WTC11 (cell line): ENCODE results near the gene PLK3. TPM values are rescaled to one million over a fixed set of nuclear protein-coding genes. Genes with fewer than 3 reads are reported as not detected.
A peak's percentile ranks its signal among the peaks of the same experiment; 100 is the strongest.

Experiments
- CREB1 ChIP-seq: sonication (generic); formaldehyde crosslinking; IDR thresholded peaks from 2 replicates; pipeline ENCODE4 v1.8.0; 2023; ENCODE audit warnings: mild to moderate bottlenecking, missing genetic modification reagents
- E2F1 ChIP-seq: sonication (generic); formaldehyde crosslinking; IDR thresholded peaks from 2 replicates; pipeline ENCODE4 v1.8.0; 2022; ENCODE audit warnings: mild to moderate bottlenecking, missing genetic modification reagents
- ELF4 ChIP-seq: sonication (generic); formaldehyde crosslinking; IDR thresholded peaks from 2 replicates; pipeline ENCODE4 v1.8.1; 2022; ENCODE audit warnings: low read depth, mild to moderate bottlenecking, moderate library complexity, missing genetic modification reagents
- ERG ChIP-seq: fragments of 250-450 bp; sonication (Bioruptor Pico); IDR thresholded peaks from 2 replicates; pipeline ENCODE4 v1.8.0; 2021; ENCODE audit warnings: mild to moderate bottlenecking
- ETV6 ChIP-seq: sonication (generic); formaldehyde crosslinking; IDR thresholded peaks from 2 replicates; pipeline ENCODE4 v1.8.1; 2022; ENCODE audit warnings: mild to moderate bottlenecking, missing genetic modification reagents
- FOXJ3 ChIP-seq: sonication (generic); formaldehyde crosslinking; IDR thresholded peaks from 2 replicates; pipeline ENCODE4 v1.9.0; 2021; ENCODE audit warnings: missing genetic modification reagents, mild to moderate bottlenecking, borderline replicate concordance
- FOXK1 ChIP-seq: sonication (generic); formaldehyde crosslinking; IDR thresholded peaks from 2 replicates; pipeline ENCODE4 v1.8.0; 2022; ENCODE audit warnings: mild to moderate bottlenecking, moderate library complexity, missing genetic modification reagents
- HMGA2 ChIP-seq: fragments of 250-450 bp; sonication (Bioruptor Pico); IDR thresholded peaks from 2 replicates; pipeline ENCODE4 v1.4.0; 2021; ENCODE audit warnings: mild to moderate bottlenecking, moderate library complexity
- IRF2 ChIP-seq: sonication (generic); formaldehyde crosslinking; IDR thresholded peaks from 2 replicates; pipeline ENCODE4 v1.8.0; 2022; ENCODE audit warnings: low read depth, missing genetic modification reagents, borderline replicate concordance
- JAZF1 ChIP-seq: fragments of 250-450 bp; sonication (Bioruptor Pico); IDR thresholded peaks from 2 replicates; pipeline ENCODE4 v1.9.0; 2021; ENCODE audit warnings: moderate library complexity, mild to moderate bottlenecking, inconsistent platforms
- NFYB ChIP-seq: sonication (generic); formaldehyde crosslinking; conservative IDR thresholded peaks from 2 replicates; pipeline ENCODE4 v1.8.0; 2022; ENCODE audit warnings: low read depth, missing genetic modification reagents
- NR3C1 ChIP-seq: sonication (generic); formaldehyde crosslinking; conservative IDR thresholded peaks from 2 replicates; pipeline ENCODE4 v1.8.1; 2023; ENCODE audit warnings: low read depth, mild to moderate bottlenecking, missing genetic modification reagents
- STAT6 ChIP-seq: sonication (generic); formaldehyde crosslinking; conservative IDR thresholded peaks from 2 replicates; pipeline ENCODE4 v1.8.1; 2023; ENCODE audit warnings: mild to moderate bottlenecking, low read depth, missing genetic modification reagents, moderate library complexity
- TCF7 ChIP-seq: sonication (generic); formaldehyde crosslinking; IDR thresholded peaks from 2 replicates; pipeline ENCODE4 v1.8.0; 2022; ENCODE audit warnings: mild to moderate bottlenecking, low read depth, missing genetic modification reagents, moderate library complexity
- ZNF232 ChIP-seq: sonication (generic); formaldehyde crosslinking; IDR thresholded peaks from 2 replicates; pipeline ENCODE4 v1.8.0; 2022; ENCODE audit warnings: mild to moderate bottlenecking, missing genetic modification reagents
- ZNF396 ChIP-seq: fragments of 250-450 bp; sonication (Bioruptor Pico); IDR thresholded peaks from 2 replicates; pipeline ENCODE4 v1.8.0; 2021; ENCODE audit warnings: mild to moderate bottlenecking, moderate library complexity, borderline replicate concordance
- total RNA-seq: library from RNA; stranded (reverse); gene quantifications from 3 replicates; pipeline ENCODE4 v1.2.3, GENCODE V29; 2021
- TF ChIP-seq, protein P1 (sequence below): sonication (generic); formaldehyde crosslinking; IDR thresholded peaks from 2 replicates; pipeline ENCODE4 v1.8.1; 2023; ENCODE audit warnings: mild to moderate bottlenecking, missing genetic modification reagents, moderate library complexity
- TF ChIP-seq, protein P2 (sequence below): sonication (generic); formaldehyde crosslinking; IDR thresholded peaks from 2 replicates; pipeline ENCODE4 v1.8.0; 2022; ENCODE audit warnings: mild to moderate bottlenecking, missing genetic modification reagents
- TF ChIP-seq, protein P3 (sequence below): fragments of 250-450 bp; sonication (Bioruptor Pico); IDR thresholded peaks from 2 replicates; pipeline ENCODE4 v2.1.2; 2022; ENCODE audit warnings: mild to moderate bottlenecking, moderate library complexity
- TF ChIP-seq, protein P4 (sequence below): sonication (generic); formaldehyde crosslinking; IDR thresholded peaks from 2 replicates; pipeline ENCODE4 v1.8.1; 2022; ENCODE audit warnings: mild to moderate bottlenecking, missing genetic modification reagents, moderate library complexity, borderline replicate concordance
- TF ChIP-seq, protein P5 (sequence below): sonication (generic); formaldehyde crosslinking; IDR thresholded peaks from 2 replicates; pipeline ENCODE4 v1.8.0; 2023; ENCODE audit warnings: mild to moderate bottlenecking, missing genetic modification reagents
- TF ChIP-seq, protein P6 (sequence below): sonication (generic); formaldehyde crosslinking; IDR thresholded peaks from 2 replicates; pipeline ENCODE4 v1.8.1; 2023; ENCODE audit warnings: mild to moderate bottlenecking, missing genetic modification reagents, borderline replicate concordance

PLK3 gene
- total RNA-seq, 1 experiment from 2014 or later: 16.4 TPM

DNA sequence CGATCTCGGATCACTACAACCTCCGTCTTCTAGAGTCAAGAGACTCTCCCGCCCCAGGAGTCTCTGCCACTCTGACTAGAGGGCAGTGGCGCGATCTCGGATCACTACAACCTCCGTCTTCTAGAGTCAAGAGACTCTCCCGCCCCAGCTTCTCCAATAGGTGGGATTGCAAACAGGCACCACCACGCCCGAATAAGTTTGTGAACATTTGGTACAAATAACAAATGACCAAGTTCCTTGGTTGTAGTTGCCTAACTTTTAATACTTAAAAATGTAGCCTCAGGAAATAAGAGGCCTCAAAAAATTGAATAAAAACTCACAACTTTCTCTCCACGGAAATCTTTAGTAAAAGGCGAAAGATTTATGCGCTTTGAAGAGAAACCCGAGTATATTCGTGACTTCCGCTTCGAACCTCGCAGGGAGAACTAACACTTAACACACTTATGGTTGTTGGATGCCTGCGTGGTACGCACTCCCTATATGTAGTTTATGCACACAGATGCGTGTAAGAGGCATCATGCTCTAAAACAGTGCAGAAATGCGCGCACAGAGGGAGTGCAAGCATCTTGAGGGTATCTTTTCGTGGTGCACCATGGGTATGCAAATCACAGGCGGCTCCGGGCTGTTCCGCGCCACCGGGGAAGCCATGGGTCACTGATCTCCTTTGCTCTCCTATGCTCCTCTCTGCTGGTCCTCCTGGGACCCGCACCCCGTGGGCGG, 19.6 kb downstream of the PLK3 start (continued):
- no peak for TF ChIP-seq ELF4 (CRISPR knock-in tag)
- no peak for TF ChIP-seq IRF2 (CRISPR knock-in tag)
- TF ChIP-seq ZNF396 (CRISPR knock-in tag): no peak
- TF ChIP-seq, protein P1, sequence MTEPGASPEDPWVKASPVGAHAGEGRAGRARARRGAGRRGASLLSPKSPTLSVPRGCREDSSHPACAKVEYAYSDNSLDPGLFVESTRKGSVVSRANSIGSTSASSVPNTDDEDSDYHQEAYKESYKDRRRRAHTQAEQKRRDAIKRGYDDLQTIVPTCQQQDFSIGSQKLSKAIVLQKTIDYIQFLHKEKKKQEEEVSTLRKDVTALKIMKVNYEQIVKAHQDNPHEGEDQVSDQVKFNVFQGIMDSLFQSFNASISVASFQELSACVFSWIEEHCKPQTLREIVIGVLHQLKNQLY (CRISPR knock-in tag): peak; percentile 94
- 0 out of 2 replicates have a peak, but pooled peaks have one; percentile 28 for TF ChIP-seq NFYB
- TF ChIP-seq, protein P2, sequence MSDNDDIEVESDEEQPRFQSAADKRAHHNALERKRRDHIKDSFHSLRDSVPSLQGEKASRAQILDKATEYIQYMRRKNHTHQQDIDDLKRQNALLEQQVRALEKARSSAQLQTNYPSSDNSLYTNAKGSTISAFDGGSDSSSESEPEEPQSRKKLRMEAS: peak; percentile 66; the same call in 1 of the 2 replicates
- no peak for TF ChIP-seq TCF7
- peak; percentile 97 for TF ChIP-seq ERG (CRISPR knock-in tag)
- TF ChIP-seq HMGA2 (CRISPR knock-in tag): no peak
- TF ChIP-seq E2F1 (CRISPR knock-in tag): no peak
- TF ChIP-seq, protein P3, sequence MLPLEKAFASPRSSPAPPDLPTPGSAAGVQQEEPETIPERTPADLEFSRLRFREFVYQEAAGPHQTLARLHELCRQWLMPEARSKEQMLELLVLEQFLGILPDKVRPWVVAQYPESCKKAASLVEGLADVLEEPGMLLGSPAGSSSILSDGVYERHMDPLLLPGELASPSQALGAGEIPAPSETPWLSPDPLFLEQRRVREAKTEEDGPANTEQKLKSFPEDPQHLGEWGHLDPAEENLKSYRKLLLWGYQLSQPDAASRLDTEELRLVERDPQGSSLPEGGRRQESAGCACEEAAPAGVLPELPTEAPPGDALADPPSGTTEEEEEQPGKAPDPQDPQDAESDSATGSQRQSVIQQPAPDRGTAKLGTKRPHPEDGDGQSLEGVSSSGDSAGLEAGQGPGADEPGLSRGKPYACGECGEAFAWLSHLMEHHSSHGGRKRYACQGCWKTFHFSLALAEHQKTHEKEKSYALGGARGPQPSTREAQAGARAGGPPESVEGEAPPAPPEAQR (CRISPR knock-in tag): no peak
- TF ChIP-seq, protein P4, sequence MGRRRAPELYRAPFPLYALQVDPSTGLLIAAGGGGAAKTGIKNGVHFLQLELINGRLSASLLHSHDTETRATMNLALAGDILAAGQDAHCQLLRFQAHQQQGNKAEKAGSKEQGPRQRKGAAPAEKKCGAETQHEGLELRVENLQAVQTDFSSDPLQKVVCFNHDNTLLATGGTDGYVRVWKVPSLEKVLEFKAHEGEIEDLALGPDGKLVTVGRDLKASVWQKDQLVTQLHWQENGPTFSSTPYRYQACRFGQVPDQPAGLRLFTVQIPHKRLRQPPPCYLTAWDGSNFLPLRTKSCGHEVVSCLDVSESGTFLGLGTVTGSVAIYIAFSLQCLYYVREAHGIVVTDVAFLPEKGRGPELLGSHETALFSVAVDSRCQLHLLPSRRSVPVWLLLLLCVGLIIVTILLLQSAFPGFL: 0 out of 2 replicates have a peak, but pooled peaks have one; percentile 58
- TF ChIP-seq NR3C1 (CRISPR knock-in tag): no peak
- TF ChIP-seq, protein P5, sequence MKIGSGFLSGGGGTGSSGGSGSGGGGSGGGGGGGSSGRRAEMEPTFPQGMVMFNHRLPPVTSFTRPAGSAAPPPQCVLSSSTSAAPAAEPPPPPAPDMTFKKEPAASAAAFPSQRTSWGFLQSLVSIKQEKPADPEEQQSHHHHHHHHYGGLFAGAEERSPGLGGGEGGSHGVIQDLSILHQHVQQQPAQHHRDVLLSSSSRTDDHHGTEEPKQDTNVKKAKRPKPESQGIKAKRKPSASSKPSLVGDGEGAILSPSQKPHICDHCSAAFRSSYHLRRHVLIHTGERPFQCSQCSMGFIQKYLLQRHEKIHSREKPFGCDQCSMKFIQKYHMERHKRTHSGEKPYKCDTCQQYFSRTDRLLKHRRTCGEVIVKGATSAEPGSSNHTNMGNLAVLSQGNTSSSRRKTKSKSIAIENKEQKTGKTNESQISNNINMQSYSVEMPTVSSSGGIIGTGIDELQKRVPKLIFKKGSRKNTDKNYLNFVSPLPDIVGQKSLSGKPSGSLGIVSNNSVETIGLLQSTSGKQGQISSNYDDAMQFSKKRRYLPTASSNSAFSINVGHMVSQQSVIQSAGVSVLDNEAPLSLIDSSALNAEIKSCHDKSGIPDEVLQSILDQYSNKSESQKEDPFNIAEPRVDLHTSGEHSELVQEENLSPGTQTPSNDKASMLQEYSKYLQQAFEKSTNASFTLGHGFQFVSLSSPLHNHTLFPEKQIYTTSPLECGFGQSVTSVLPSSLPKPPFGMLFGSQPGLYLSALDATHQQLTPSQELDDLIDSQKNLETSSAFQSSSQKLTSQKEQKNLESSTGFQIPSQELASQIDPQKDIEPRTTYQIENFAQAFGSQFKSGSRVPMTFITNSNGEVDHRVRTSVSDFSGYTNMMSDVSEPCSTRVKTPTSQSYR (CRISPR knock-in tag): peak; percentile 78; the same call in 1 of the 2 replicates
- no peak for TF ChIP-seq FOXJ3 (CRISPR knock-in tag)
- peak; percentile 97 for TF ChIP-seq ETV6 (CRISPR knock-in tag)
- TF ChIP-seq JAZF1: peak; percentile 79; the same call in 1 of the 2 replicates
- TF ChIP-seq FOXK1: peak; percentile 33; the same call in 1 of the 2 replicates
- no peak for TF ChIP-seq STAT6 (CRISPR knock-in tag)
- TF ChIP-seq, protein P6, sequence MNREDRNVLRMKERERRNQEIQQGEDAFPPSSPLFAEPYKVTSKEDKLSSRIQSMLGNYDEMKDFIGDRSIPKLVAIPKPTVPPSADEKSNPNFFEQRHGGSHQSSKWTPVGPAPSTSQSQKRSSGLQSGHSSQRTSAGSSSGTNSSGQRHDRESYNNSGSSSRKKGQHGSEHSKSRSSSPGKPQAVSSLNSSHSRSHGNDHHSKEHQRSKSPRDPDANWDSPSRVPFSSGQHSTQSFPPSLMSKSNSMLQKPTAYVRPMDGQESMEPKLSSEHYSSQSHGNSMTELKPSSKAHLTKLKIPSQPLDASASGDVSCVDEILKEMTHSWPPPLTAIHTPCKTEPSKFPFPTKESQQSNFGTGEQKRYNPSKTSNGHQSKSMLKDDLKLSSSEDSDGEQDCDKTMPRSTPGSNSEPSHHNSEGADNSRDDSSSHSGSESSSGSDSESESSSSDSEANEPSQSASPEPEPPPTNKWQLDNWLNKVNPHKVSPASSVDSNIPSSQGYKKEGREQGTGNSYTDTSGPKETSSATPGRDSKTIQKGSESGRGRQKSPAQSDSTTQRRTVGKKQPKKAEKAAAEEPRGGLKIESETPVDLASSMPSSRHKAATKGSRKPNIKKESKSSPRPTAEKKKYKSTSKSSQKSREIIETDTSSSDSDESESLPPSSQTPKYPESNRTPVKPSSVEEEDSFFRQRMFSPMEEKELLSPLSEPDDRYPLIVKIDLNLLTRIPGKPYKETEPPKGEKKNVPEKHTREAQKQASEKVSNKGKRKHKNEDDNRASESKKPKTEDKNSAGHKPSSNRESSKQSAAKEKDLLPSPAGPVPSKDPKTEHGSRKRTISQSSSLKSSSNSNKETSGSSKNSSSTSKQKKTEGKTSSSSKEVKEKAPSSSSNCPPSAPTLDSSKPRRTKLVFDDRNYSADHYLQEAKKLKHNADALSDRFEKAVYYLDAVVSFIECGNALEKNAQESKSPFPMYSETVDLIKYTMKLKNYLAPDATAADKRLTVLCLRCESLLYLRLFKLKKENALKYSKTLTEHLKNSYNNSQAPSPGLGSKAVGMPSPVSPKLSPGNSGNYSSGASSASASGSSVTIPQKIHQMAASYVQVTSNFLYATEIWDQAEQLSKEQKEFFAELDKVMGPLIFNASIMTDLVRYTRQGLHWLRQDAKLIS (CRISPR knock-in tag): peak; percentile 98
- peak; percentile 86 for TF ChIP-seq ZNF232 (CRISPR knock-in tag)
- no peak for TF ChIP-seq CREB1 (CRISPR knock-in tag)
